ENCODE measurements around the gene MPG.
"Not testable (repeated sequence)": the region's sequence is repeated elsewhere in the genome, so short reads cannot be mapped to it uniquely, and the experiment has no call there.

DNA sequence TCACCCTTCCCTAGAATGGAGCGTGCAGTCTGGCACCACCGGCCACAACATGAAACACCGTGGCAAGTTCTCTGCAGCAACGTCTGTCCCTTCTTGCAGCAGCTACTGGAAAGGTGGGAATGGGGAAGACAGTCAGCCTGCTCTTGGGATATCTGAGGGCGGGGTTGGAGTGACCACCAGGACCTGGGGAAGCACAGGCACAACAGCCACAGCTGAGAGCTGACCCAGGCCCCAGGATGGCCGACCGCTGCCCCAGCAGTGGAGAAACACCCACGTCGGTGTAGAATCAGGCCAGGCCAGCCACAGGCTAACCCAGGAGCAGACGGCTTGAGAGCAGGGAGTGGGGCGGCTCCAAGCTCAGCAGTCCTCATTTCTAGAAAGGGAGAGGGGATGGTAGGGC, 39.8 kb upstream of the MPG start:
- TF ChIP-seq, protein P1, sequence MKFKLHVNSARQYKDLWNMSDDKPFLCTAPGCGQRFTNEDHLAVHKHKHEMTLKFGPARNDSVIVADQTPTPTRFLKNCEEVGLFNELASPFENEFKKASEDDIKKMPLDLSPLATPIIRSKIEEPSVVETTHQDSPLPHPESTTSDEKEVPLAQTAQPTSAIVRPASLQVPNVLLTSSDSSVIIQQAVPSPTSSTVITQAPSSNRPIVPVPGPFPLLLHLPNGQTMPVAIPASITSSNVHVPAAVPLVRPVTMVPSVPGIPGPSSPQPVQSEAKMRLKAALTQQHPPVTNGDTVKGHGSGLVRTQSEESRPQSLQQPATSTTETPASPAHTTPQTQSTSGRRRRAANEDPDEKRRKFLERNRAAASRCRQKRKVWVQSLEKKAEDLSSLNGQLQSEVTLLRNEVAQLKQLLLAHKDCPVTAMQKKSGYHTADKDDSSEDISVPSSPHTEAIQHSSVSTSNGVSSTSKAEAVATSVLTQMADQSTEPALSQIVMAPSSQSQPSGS (IDR thresholded peaks at IDR 0.05; ENCODE audit: low read length) = not testable (repeated sequence)
- TF ChIP-seq CEBPB (IDR thresholded peaks at IDR 0.05; ENCODE audit: low read depth, low read length); EP300 (IDR thresholded peaks at IDR 0.05; ENCODE audit: borderline replicate concordance in 1 of 2, low read depth in 2 of 2, low read length in 2 of 2); RAD21 (IDR thresholded peaks at IDR 0.05 in 1 of 2, conservative IDR thresholded peaks at IDR 0.05 in 1 of 2; ENCODE audit: low read depth in 2 of 2, low read length in 2 of 2); POLR2A (IDR thresholded peaks at IDR 0.05; ENCODE audit: control extremely low read depth in 1 of 2, low read depth in 2 of 2, low read length in 2 of 2); POU5F1 (IDR thresholded peaks at IDR 0.05; ENCODE audit: low read depth, low read length); JUND (IDR thresholded peaks at IDR 0.05; ENCODE audit: low read length); BCL11A (IDR thresholded peaks at IDR 0.05; ENCODE audit: low read depth in 2 of 2, low read length in 2 of 2); KDM1A (IDR thresholded peaks at IDR 0.05; ENCODE audit: borderline replicate concordance, low read length); GTF2F1 (IDR thresholded peaks at IDR 0.05; ENCODE audit: borderline replicate concordance, low read depth, low read length); PHF8 (conservative IDR thresholded peaks at IDR 0.05; ENCODE audit: low read depth, low read length); TCF12 (IDR thresholded peaks at IDR 0.05; ENCODE audit: low read depth, low read length): not testable (repeated sequence)
- TF ChIP-seq, protein P2, sequence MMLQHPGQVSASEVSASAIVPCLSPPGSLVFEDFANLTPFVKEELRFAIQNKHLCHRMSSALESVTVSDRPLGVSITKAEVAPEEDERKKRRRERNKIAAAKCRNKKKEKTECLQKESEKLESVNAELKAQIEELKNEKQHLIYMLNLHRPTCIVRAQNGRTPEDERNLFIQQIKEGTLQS (IDR thresholded peaks at IDR 0.05; ENCODE audit: insufficient read depth, low read depth, low read length) = not testable (repeated sequence)
- TF ChIP-seq, protein P3, sequence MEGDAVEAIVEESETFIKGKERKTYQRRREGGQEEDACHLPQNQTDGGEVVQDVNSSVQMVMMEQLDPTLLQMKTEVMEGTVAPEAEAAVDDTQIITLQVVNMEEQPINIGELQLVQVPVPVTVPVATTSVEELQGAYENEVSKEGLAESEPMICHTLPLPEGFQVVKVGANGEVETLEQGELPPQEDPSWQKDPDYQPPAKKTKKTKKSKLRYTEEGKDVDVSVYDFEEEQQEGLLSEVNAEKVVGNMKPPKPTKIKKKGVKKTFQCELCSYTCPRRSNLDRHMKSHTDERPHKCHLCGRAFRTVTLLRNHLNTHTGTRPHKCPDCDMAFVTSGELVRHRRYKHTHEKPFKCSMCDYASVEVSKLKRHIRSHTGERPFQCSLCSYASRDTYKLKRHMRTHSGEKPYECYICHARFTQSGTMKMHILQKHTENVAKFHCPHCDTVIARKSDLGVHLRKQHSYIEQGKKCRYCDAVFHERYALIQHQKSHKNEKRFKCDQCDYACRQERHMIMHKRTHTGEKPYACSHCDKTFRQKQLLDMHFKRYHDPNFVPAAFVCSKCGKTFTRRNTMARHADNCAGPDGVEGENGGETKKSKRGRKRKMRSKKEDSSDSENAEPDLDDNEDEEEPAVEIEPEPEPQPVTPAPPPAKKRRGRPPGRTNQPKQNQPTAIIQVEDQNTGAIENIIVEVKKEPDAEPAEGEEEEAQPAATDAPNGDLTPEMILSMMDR (IDR thresholded peaks at IDR 0.05; ENCODE audit: control extremely low read depth in 1 of 3, insufficient read depth in 1 of 3, low read depth in 1 of 3, low read length in 3 of 3) = not testable (repeated sequence)

All from H1 (cell line).